Neural cell (in vitro differentiated cells): ENCODE data around the gene SPATA32.

Experiments
- CTCF ChIP-seq: fragments of 450-650 bp; IDR thresholded peaks from 2 replicates; pipeline ENCODE4 v1.5.1; 2014; ENCODE audit warnings: antibody characterized with exemption, mild to moderate bottlenecking, moderate library complexity; ENCODE audit not compliant: poor library complexity, severe bottlenecking
- EZH2 ChIP-seq: fragments of 200-600, 300-800 bp; shearing (Covaris generic), sonication (generic); IDR thresholded peaks from 2 replicates; pipeline ENCODE4 v1.6.1; 2014; ENCODE audit warnings: antibody characterized with exemption, low read length, borderline replicate concordance, mild to moderate bottlenecking; ENCODE audit not compliant: insufficient read depth, poor library complexity, severe bottlenecking

GRCh38 chr17:45288825-45289224, 26.9 kb upstream of the SPATA32 start:
- no peak for TF ChIP-seq EZH2
- TF ChIP-seq CTCF, result no peak
